ENCODE measurements around the gene WDR41. TPM values are rescaled to one million over a fixed set of nuclear protein-coding genes. Genes with fewer than 3 reads are reported as not detected.
"Not testable (repeated sequence)": the region's sequence is repeated elsewhere in the genome, so short reads cannot be mapped to it uniquely, and the experiment has no call there.

WDR41 gene
- polyA plus RNA-seq, 1 experiment = 112 TPM

- H3K4me3 ChIP-seq (ENCODE audit: low read depth, low read length) = no peak overlapping the region
- H3K36me3 ChIP-seq (ENCODE audit: control insufficient read depth, insufficient read depth, low read length) = no peaks in the 10 kb centered on the region
- ChIA-PET CTCF (interaction anchor here (1.1 to 1.4 kb wide), 2 partner anchors 13 to 108 kb away, joined by 3 read pairs; no protein-coding TSS in a partner anchor), POLR2A (interaction anchor here (0.5 kb wide), 1 partner anchor 100 kb away, joined by 3 read pairs; no protein-coding TSS in a partner anchor)
- DNase-seq (ENCODE audit: low read depth) = peak; percentile 40
- TF ChIP-seq, protein P1, sequence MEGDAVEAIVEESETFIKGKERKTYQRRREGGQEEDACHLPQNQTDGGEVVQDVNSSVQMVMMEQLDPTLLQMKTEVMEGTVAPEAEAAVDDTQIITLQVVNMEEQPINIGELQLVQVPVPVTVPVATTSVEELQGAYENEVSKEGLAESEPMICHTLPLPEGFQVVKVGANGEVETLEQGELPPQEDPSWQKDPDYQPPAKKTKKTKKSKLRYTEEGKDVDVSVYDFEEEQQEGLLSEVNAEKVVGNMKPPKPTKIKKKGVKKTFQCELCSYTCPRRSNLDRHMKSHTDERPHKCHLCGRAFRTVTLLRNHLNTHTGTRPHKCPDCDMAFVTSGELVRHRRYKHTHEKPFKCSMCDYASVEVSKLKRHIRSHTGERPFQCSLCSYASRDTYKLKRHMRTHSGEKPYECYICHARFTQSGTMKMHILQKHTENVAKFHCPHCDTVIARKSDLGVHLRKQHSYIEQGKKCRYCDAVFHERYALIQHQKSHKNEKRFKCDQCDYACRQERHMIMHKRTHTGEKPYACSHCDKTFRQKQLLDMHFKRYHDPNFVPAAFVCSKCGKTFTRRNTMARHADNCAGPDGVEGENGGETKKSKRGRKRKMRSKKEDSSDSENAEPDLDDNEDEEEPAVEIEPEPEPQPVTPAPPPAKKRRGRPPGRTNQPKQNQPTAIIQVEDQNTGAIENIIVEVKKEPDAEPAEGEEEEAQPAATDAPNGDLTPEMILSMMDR (IDR thresholded peaks at IDR 0.05; ENCODE audit: insufficient read depth, low read depth, low read length) = no peak
- no peaks in the 10 kb centered on the region; the same call in none of the 2 replicates for H3K27me3 ChIP-seq (ENCODE audit: control insufficient read depth, insufficient read depth, low read length)
Observed at GRCh38 chr5:77390795-77391194, 101.3 kb downstream of the WDR41 start.

- H3K4me3 ChIP-seq (ENCODE audit: low read depth, low read length) = no peak overlapping the region
- ChIA-PET POLR2A (no interaction called here), CTCF (interaction anchor here (1.1 to 1.4 kb wide), 2 partner anchors 12 to 108 kb away, joined by 3 read pairs; no protein-coding TSS in a partner anchor)
- H3K27me3 ChIP-seq (ENCODE audit: control insufficient read depth, insufficient read depth, low read length) = no peaks in the 10 kb centered on the region; the same call in none of the 2 replicates
- no peaks in the 10 kb centered on the region for H3K36me3 ChIP-seq (ENCODE audit: control insufficient read depth, insufficient read depth, low read length)
- DNase-seq (ENCODE audit: low read depth) = no peak
- TF ChIP-seq, protein P1 (IDR thresholded peaks at IDR 0.05; ENCODE audit: insufficient read depth, low read depth, low read length) = no peak
Observed at GRCh38 chr5:77390221-77390620, 101.9 kb downstream of the WDR41 start.

- no peak for DNase-seq (ENCODE audit: low read depth)
- CTCF ChIA-PET = no interaction called here
- POLR2A ChIA-PET = no interaction called here
- TF ChIP-seq, protein P1 (IDR thresholded peaks at IDR 0.05; ENCODE audit: insufficient read depth, low read depth, low read length) = no peak
- Histone ChIP-seq H3K27me3 (ENCODE audit: control insufficient read depth, insufficient read depth, low read length) (no peaks in the 10 kb centered on the region; the same call in none of the 2 replicates), H3K36me3 (ENCODE audit: control insufficient read depth, insufficient read depth, low read length) (no peaks in the 10 kb centered on the region), H3K4me3 (ENCODE audit: low read depth, low read length) (no peak overlapping the region)
Observed at GRCh38 chr5:77389746-77390145, 102.4 kb downstream of the WDR41 start.

GRCh38 chr5:77386340-77386739, 105.8 kb downstream of the WDR41 start:
- H3K36me3 ChIP-seq (ENCODE audit: control insufficient read depth, insufficient read depth, low read length); DNase-seq (ENCODE audit: low read depth); H3K27me3 ChIP-seq (ENCODE audit: control insufficient read depth, insufficient read depth, low read length); H3K4me3 ChIP-seq (ENCODE audit: low read depth, low read length); POLR2A ChIA-PET; CTCF ChIA-PET: not testable (repeated sequence)

GRCh38 chr5:77383336-77383735, 108.8 kb downstream of the WDR41 start:
- H3K36me3 ChIP-seq (ENCODE audit: control insufficient read depth, insufficient read depth, low read length); H3K27me3 ChIP-seq (ENCODE audit: control insufficient read depth, insufficient read depth, low read length); DNase-seq (ENCODE audit: low read depth); H3K4me3 ChIP-seq (ENCODE audit: low read depth, low read length); POLR2A ChIA-PET; CTCF ChIA-PET: not testable (repeated sequence)

Other genes starting within 250 kb of the WDR41 start
- gene OTP, start 146.4 kb upstream of the WDR41 start, polyA plus RNA-seq (2011; rRNA removed) = not detected in 2 replicates